ENCODE measurements around the gene SMIM8. TPM values are rescaled to one million over a fixed set of nuclear protein-coding genes. Genes with fewer than 3 reads are reported as not detected.

Gene SMIM8
- total and polyA plus RNA-seq, 4 donors: 4.1 to 13.8 (median 9.4) TPM

DNA sequence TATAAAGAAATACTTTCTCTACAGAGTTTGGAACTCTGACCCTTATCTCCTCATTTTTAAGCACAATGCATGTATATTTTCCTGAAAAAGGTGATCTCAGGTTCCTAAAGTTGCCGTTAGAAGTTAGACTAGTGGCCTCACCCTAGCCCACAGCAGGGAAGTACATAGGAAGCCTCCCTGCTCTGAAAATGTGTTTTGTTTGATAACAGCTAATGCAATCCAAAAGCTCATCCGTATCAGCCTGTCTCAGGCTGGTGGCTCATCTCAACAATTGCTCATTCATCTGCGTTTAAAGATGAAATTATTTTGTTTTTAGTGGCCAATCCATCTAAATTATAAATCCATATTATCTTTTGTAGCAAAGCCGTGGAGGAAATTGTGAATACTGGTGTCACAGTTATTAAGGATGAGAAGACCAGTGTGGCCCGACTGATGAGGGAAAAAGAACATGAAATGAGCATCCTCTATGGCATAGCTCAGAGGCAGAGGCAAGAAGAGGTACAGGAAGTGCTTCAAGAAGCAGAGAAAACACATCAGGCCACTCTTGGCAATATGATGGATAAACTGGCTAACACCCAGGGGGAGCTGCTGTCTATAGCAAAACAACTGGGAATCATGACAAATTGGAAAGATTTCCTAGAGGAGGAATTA lies 42.3 kb downstream of the SMIM8 start:
- intact Hi-C loops (cut with DNase I): no loop called here
- Histone ChIP-seq H3K27ac (ENCODE audit: low read depth in 1 of 2, low read length in 2 of 2) (no peak overlapping the region), H3K4me3 (ENCODE audit: low read length in 2 of 2) (no peak overlapping the region), H3K27me3 (ENCODE audit: control insufficient read depth in 1 of 2, insufficient read depth in 2 of 2, low read length in 1 of 2) (no peaks in the 10 kb centered on the region), H3K4me1 (ENCODE audit: control insufficient read depth in 1 of 2, insufficient read depth in 2 of 2, low read length in 2 of 2) (no peaks in the 10 kb centered on the region), H3K9me3 (ENCODE audit: control insufficient read depth, low read length) (peaks cover 2% of the 10 kb centered on the region), H3K36me3 (ENCODE audit: control insufficient read depth in 1 of 2, insufficient read depth in 2 of 2, low read length in 1 of 2) (no peaks in the 10 kb centered on the region)
- DNase-seq: no peak
- ATAC-seq (ENCODE audit: low FRiP score): no peak
- WGBS, 2 donors: 75% methylated on average over 5 of the region's 5 CpGs

DNA sequence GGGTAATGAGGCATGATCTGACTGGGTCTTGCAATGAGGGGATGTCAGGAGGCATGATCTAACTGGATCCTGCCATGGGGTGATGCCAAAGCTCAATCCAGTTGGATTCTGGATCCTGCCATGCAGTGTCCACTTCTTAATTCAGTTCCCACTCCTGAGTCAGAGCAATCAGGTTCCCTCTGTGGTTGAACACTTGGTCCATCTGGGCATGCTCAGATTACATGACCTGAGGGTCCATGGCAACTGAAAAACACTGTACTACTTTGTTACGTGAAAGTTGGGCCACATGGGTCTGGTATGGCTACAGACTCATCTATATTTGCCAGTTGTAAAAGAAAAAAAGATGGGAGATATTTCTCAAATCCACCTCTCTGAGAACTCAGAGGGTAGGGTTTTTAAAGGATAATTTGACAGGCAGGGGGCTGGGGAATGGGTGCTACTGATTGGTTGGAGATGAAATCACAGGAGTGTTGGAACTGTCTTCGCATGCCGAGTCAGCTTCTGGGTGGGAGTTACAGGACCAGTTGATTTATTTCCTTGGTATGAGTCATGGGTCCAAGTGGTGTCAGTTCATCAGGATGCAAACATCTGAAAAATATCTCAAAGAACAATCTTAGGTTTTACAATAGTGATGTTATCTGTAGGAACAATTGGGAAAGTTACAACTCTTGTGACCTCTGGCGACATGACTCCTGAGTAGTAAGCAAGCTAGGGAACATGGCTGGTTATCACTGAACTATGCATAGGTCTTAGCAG lies 43.9 kb downstream of the SMIM8 start:
- Histone ChIP-seq H3K27ac (ENCODE audit: low read depth in 1 of 2, low read length in 2 of 2) (no peak overlapping the region), H3K4me3 (ENCODE audit: low read length in 2 of 2) (no peak overlapping the region), H3K4me1 (ENCODE audit: control insufficient read depth in 1 of 2, insufficient read depth in 2 of 2, low read length in 2 of 2) (no peaks in the 10 kb centered on the region), H3K9me3 (ENCODE audit: control insufficient read depth, low read length) (peaks cover 2% of the 10 kb centered on the region), H3K36me3 (ENCODE audit: control insufficient read depth in 1 of 2, insufficient read depth in 2 of 2, low read length in 1 of 2) (no peaks in the 10 kb centered on the region), H3K27me3 (ENCODE audit: control insufficient read depth in 1 of 2, insufficient read depth in 2 of 2, low read length in 1 of 2) (no peaks in the 10 kb centered on the region)
- 90% methylated on average over 4 of the region's 4 CpGs for WGBS, 2 donors
- DNase-seq (no peak), ATAC-seq (ENCODE audit: low FRiP score) (no peak)
- intact Hi-C loops (cut with DNase I): no loop called here

DNA sequence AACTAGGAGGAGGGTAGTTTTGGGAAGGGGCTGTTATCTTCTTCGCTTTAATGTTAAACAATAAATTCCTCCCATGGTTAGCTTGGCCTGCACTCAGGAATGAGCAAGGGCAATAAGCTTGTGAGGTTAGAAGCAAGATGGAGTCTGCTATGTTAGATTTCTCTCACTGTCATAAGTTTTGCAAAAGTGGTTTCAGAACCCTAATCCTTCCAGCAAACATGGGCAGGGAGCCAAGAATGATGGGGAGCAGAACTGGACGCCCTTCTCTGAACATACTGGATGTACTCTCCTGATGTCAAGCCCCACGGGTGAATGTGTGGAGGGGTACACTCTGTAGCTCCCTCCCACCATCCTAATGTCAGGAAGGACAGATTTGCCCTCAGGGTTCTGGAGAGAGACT lies 44.5 kb downstream of the SMIM8 start:
- Histone ChIP-seq H3K36me3 (ENCODE audit: control insufficient read depth in 1 of 2, insufficient read depth in 2 of 2, low read length in 1 of 2) (no peaks in the 10 kb centered on the region), H3K27me3 (ENCODE audit: control insufficient read depth in 1 of 2, insufficient read depth in 2 of 2, low read length in 1 of 2) (no peaks in the 10 kb centered on the region), H3K9me3 (ENCODE audit: control insufficient read depth, low read length) (peaks cover 2% of the 10 kb centered on the region), H3K27ac (ENCODE audit: low read depth in 1 of 2, low read length in 2 of 2) (no peak overlapping the region), H3K4me1 (ENCODE audit: control insufficient read depth in 1 of 2, insufficient read depth in 2 of 2, low read length in 2 of 2) (no peaks in the 10 kb centered on the region), H3K4me3 (ENCODE audit: low read length in 2 of 2) (no peak overlapping the region)
- DNase-seq (no peak), ATAC-seq (ENCODE audit: low FRiP score) (no peak)
- WGBS, 2 donors: 72 to 81% methylated on average over 3 of the region's 3 CpGs
- intact Hi-C loops (cut with DNase I): no loop called here

DNA sequence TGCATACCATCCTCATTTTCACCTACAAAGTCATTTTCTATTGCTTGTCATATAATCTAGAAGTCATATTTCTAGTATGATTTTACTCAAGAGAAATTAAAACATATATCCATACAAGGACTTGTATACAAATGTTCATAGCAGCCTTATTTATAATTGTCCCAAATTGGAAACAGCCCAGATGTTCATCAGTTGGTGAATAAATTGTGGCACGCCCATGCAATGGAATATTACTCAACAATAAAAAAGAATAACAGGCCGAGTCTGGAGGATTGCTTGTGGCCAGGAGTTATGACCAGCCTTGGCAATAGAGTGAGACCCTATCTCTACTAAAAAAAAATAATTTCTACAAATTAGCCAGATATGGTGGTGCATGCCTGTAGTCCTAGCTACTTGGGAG lies 51.0 kb downstream of the SMIM8 start:
- 95 to 100% methylated on average over 2 of the region's 2 CpGs for WGBS, 2 donors

DNA sequence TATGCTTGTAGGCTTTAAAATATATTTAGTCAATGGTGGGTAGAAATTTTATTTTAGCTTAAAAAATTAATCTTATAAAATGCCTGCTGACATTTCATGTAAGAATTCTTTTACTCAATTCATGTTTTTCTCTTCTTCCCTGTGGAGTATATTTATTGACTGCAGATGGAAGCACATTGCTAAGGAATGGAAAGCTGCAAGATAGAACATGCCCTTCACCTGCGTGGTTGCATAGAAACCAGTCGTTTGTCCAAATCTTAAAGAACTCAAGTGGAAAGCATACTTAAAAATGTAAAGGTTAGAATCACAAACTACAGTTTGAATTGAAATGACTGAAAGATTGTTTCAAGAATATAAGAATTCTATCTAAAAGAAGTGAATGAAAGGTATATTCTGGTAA lies 52.9 kb downstream of the SMIM8 start:
- Histone ChIP-seq H3K9me3 (ENCODE audit: control insufficient read depth, low read length) (no peaks in the 10 kb centered on the region), H3K27me3 (ENCODE audit: control insufficient read depth in 1 of 2, insufficient read depth in 2 of 2, low read length in 1 of 2) (no peaks in the 10 kb centered on the region), H3K27ac (ENCODE audit: low read depth in 1 of 2, low read length in 2 of 2) (no peak overlapping the region), H3K4me3 (ENCODE audit: low read length in 2 of 2) (no peak overlapping the region), H3K36me3 (ENCODE audit: control insufficient read depth in 1 of 2, insufficient read depth in 2 of 2, low read length in 1 of 2) (no peaks in the 10 kb centered on the region), H3K4me1 (ENCODE audit: control insufficient read depth in 1 of 2, insufficient read depth in 2 of 2, low read length in 2 of 2) (no peaks in the 10 kb centered on the region)
- 94 to 96% methylated on average over 2 of the region's 2 CpGs for WGBS, 2 donors
- no peak for DNase-seq
- no peak for ATAC-seq (ENCODE audit: low FRiP score)
- intact Hi-C loops (cut with DNase I): no loop called here

More for the DNA sequence above, 51.0 kb downstream of the SMIM8 start:
- intact Hi-C loops (cut with DNase I): no loop called here
- H3K4me3 ChIP-seq (ENCODE audit: low read length in 2 of 2): no peak overlapping the region
- H3K9me3 ChIP-seq (ENCODE audit: control insufficient read depth, low read length): no peaks in the 10 kb centered on the region
- no peak overlapping the region for H3K27ac ChIP-seq (ENCODE audit: low read depth in 1 of 2, low read length in 2 of 2)
- no peak for DNase-seq
- no peaks in the 10 kb centered on the region for H3K36me3 ChIP-seq (ENCODE audit: control insufficient read depth in 1 of 2, insufficient read depth in 2 of 2, low read length in 1 of 2)
- H3K27me3 ChIP-seq (ENCODE audit: control insufficient read depth in 1 of 2, insufficient read depth in 2 of 2, low read length in 1 of 2): no peaks in the 10 kb centered on the region
- ATAC-seq (ENCODE audit: low FRiP score): no peak
- H3K4me1 ChIP-seq (ENCODE audit: control insufficient read depth in 1 of 2, insufficient read depth in 2 of 2, low read length in 2 of 2): no peaks in the 10 kb centered on the region

DNA sequence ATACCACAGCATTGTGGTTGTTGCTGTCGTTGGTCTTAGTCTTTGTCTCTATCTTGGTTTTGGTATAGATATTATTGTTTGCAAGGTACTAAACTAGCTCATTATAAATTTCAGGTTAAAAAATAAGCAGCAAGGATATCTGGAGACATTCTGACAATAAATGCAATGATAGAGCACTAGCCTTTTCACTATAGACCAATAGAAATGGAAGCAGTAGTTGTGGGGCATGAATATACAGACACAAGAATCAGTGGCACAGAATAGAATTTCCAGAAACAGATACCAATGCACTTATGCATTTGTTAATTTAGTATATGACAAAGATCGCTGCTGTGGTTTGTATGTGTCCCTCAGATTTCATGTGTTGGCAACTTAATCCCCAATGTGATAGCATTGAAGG lies 54.3 kb downstream of the SMIM8 start:
- H3K27me3 ChIP-seq (ENCODE audit: control insufficient read depth in 1 of 2, insufficient read depth in 2 of 2, low read length in 1 of 2): no peaks in the 10 kb centered on the region
- DNase-seq (no peak), ATAC-seq (ENCODE audit: low FRiP score) (no peak)
- H3K9me3 ChIP-seq (ENCODE audit: control insufficient read depth, low read length): no peaks in the 10 kb centered on the region
- no peaks in the 10 kb centered on the region for H3K4me1 ChIP-seq (ENCODE audit: control insufficient read depth in 1 of 2, insufficient read depth in 2 of 2, low read length in 2 of 2)
- H3K36me3 ChIP-seq (ENCODE audit: control insufficient read depth in 1 of 2, insufficient read depth in 2 of 2, low read length in 1 of 2): no peaks in the 10 kb centered on the region
- no peak overlapping the region for H3K4me3 ChIP-seq (ENCODE audit: low read length in 2 of 2)
- WGBS, 2 donors: 96 to 97% methylated on average over 2 of the region's 2 CpGs
- H3K27ac ChIP-seq (ENCODE audit: low read depth in 1 of 2, low read length in 2 of 2): no peak overlapping the region
- intact Hi-C loops (cut with DNase I): no loop called here

DNA sequence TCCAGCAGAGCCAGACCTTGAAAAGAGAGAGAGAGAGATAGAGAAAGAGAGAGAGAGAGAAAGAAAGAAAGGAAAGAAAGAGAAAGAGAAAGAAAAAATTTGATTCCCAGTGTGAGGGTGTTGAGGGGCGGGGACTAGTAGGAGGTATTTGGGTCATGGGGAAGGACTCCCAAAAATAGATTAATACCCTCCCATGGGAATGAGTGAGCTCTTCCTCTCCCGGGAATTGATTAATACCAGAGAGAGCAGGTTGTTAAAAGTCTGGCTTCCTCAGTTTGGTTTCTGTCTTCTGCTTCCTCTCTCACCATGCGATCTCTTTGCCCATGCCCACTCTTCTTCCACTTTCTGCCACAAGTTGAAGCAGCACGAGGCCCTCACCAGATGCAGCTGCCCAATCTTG lies 56.6 kb downstream of the SMIM8 start:
- no peak overlapping the region for H3K4me3 ChIP-seq (ENCODE audit: low read length in 2 of 2)
- intact Hi-C loops (cut with DNase I): no loop called here
- ATAC-seq (ENCODE audit: low FRiP score) (no peak), DNase-seq (no peak)
- 85 to 88% methylated on average over 4 of the region's 4 CpGs for WGBS, 2 donors
- no peak overlapping the region for H3K27ac ChIP-seq (ENCODE audit: low read depth in 1 of 2, low read length in 2 of 2)
- no peaks in the 10 kb centered on the region for H3K9me3 ChIP-seq (ENCODE audit: control insufficient read depth, low read length)
- no peaks in the 10 kb centered on the region for H3K36me3 ChIP-seq (ENCODE audit: control insufficient read depth in 1 of 2, insufficient read depth in 2 of 2, low read length in 1 of 2)
- H3K27me3 ChIP-seq (ENCODE audit: control insufficient read depth in 1 of 2, insufficient read depth in 2 of 2, low read length in 1 of 2): no peaks in the 10 kb centered on the region
- no peaks in the 10 kb centered on the region for H3K4me1 ChIP-seq (ENCODE audit: control insufficient read depth in 1 of 2, insufficient read depth in 2 of 2, low read length in 2 of 2)

DNA sequence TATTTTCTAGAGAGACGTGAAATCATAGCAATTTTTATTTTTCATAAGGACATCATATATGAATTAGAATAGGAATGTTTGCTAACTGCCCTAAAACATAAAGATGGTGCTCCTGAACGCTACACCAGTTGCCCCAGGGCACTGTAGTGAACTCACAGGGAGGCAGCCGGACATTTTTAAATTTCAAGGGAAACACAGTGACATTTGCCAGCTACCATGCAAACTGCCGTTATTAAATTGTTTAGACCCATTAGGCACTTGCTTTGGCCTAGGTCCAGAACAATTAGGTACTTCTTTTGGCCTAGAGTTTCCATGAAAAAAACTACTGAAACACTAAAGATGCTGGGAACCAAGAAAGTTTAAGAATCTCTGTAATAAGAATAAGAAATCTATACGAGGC lies 60.5 kb downstream of the SMIM8 start:
- DNase-seq (no peak), ATAC-seq (ENCODE audit: low FRiP score) (no peak)
- Histone ChIP-seq H3K9me3 (ENCODE audit: control insufficient read depth, low read length) (no peaks in the 10 kb centered on the region), H3K27ac (ENCODE audit: low read depth in 1 of 2, low read length in 2 of 2) (no peak overlapping the region), H3K36me3 (ENCODE audit: control insufficient read depth in 1 of 2, insufficient read depth in 2 of 2, low read length in 1 of 2) (no peaks in the 10 kb centered on the region), H3K4me1 (ENCODE audit: control insufficient read depth in 1 of 2, insufficient read depth in 2 of 2, low read length in 2 of 2) (no peaks in the 10 kb centered on the region), H3K27me3 (ENCODE audit: control insufficient read depth in 1 of 2, insufficient read depth in 2 of 2, low read length in 1 of 2) (no peaks in the 10 kb centered on the region), H3K4me3 (ENCODE audit: low read length in 2 of 2) (no peak overlapping the region)
- WGBS, 2 donors: 81 to 86% methylated on average over 5 of the region's 5 CpGs
- intact Hi-C loops (cut with DNase I): no loop called here

DNA sequence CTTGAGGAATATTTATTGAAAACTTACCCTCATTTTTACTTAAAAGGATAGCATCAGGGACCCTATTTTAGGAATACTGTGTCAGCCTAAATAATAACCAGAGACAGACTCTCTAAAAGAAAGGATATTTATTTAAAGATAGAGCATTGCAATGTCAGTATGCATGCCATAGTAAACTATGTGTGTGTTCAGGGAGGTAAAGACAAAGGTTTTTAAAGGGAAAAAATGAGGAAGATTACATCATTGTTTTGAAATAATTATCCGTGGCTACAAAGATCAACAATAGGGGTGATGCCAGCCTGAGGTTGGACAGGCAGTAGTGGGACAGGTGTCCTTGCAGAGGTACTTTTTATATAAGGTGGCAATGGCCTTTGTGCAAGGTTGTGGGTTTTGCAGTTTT lies 61.6 kb downstream of the SMIM8 start:
- intact Hi-C loops (cut with DNase I): no loop called here
- Histone ChIP-seq H3K4me1 (ENCODE audit: control insufficient read depth in 1 of 2, insufficient read depth in 2 of 2, low read length in 2 of 2) (no peaks in the 10 kb centered on the region), H3K27ac (ENCODE audit: low read depth in 1 of 2, low read length in 2 of 2) (no peak overlapping the region), H3K9me3 (ENCODE audit: control insufficient read depth, low read length) (no peaks in the 10 kb centered on the region), H3K27me3 (ENCODE audit: control insufficient read depth in 1 of 2, insufficient read depth in 2 of 2, low read length in 1 of 2) (no peaks in the 10 kb centered on the region), H3K36me3 (ENCODE audit: control insufficient read depth in 1 of 2, insufficient read depth in 2 of 2, low read length in 1 of 2) (no peaks in the 10 kb centered on the region), H3K4me3 (ENCODE audit: low read length in 2 of 2) (no peak overlapping the region)
- 24 to 26% methylated on average over 1 of the region's 1 CpG for WGBS, 2 donors
- DNase-seq: no peak
- ATAC-seq (ENCODE audit: low FRiP score): no peak

Measured in aorta (tissue), 5 donors.